OCI-LY1 (cell line): ENCODE data around the gene CNBD2.

Experiments used
- CTCF ChIP-seq: fragments of 200-600 bp; sonication (generic), shearing (Covaris generic); IDR thresholded peaks from 2 replicates; pipeline ENCODE4 v1.5.1; 2017; ENCODE audit warnings: mild to moderate bottlenecking, antibody characterized with exemption, low read length, moderate library complexity, mixed read lengths
- EZH2 ChIP-seq: fragments of 200-600 bp; sonication (generic), shearing (Covaris generic); IDR thresholded peaks from 2 replicates; pipeline ENCODE4 v1.8.0; 2017; ENCODE audit warnings: borderline replicate concordance, mixed run types, mild to moderate bottlenecking, antibody characterized with exemption, low read length, moderate library complexity, mixed read lengths

GRCh38 chr20:35971981-35972380 lies 3.6 kb downstream of the CNBD2 start:
- TF ChIP-seq CTCF (no peak), EZH2 (no peak)
